ENCODE data around the gene TMEM244.
"Not testable (repeated sequence)": the region's sequence is repeated elsewhere in the genome, so short reads cannot be mapped to it uniquely, and the experiment has no call there.

TMEM244 gene

DNA sequence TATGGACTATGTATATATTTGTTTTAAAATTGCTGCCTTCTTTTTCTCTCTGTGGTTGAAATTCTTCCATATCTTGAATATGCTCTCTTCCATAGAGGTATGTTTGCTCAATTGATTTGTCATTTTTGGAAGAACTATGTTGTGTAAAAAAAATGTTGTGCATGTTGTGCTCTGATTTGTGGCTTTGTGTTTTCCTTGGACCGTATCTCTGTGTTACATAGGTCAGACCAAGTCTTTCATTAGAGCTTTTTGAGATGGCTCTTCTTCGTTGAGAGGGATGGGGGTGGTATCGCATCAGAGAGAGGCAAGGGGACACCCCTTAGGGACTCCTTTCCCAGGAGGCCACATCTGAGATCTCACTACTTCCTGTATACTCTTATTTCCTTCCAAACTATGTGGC, 43.8 kb downstream of the TMEM244 start:
- no peak for DNase-seq

DNA sequence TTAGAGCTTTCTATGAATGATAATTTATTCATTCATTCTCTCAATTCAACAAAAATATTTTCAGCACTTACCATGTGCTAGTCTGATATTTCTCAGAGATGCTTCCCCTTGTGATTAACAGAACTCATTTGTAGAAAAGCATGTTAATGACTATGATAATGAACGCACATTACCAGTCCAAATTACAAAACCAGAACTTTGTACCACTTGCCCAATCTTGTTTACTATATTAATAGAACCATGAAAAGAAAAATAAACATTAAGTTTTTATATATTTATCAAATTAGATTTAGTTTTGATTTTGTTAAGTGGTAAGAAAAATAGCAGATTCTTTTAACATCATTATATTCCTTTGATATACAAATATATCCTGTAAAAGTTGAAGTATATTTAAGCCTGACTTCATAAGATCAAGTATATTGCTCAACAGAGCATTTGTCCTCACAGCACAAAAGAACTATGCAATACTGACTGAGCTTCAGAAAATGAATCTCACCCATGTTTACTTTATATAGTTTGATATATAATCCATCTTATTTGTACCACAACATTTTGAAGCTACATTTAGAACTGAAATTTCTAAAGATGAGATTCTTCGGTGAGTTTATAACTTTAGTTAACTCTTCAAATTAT, 48.9 kb downstream of the TMEM244 start:
- DNase-seq, result no peak

DNA sequence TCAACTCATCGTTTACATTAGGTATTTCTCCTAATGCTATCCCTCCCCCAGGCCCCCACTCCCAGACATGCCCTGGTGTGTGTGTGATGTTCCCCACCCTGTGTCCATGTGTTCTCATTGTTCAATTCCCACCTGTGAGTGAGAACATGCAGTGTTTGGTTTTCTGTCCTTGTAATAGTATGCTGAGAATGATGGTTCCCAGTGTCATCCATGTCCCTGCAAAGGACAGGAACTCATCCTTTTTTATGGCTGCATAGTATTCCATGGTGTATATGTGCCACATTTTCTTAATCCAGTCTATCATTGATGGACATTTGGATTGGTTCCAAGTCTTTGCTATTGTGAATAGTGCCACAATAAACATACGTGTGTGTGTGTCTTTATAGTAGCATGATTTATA, 54.0 kb downstream of the TMEM244 start:
- not testable (repeated sequence) for DNase-seq

DNA sequence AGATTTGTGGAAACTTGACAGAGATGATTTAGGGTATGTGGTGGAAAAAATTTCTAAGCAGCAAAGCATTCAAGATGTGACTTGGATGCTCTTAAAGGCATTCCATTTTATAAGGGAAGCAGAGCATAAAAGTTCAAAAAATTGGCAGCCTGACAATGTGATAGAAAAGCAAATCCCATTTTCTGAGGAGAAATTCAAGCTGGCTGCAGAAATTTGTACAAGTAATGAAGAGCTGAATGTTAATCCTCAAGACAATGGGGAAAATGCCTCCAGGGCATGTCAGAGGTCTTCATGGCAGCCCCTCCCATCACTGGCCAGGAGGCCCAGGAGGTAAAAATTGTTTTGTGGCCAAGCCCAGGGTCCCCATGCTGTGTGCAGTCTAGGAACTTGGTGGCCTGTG, 58.2 kb downstream of the TMEM244 start:
- DNase-seq, result not testable (repeated sequence)

DNA sequence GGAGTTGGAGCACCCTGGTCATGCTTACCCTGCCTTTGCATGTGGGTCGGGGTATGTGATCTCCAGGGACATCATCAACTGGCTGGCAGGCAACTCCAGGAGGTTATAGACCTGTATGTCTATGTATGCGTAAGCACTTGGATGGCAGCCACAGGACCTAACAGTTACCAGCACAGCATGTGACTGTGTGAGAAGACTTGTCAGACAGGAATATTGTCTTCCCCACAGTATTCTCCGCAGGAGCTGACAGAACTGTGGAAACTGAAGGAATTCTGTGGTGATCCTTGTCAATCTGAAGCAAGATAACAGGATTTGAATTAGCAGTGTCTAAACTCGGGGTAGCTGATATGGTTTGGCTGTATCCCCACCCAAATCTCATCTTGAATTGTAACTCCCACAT, 59.2 kb downstream of the TMEM244 start:
- DNase-seq, result no peak

DNA sequence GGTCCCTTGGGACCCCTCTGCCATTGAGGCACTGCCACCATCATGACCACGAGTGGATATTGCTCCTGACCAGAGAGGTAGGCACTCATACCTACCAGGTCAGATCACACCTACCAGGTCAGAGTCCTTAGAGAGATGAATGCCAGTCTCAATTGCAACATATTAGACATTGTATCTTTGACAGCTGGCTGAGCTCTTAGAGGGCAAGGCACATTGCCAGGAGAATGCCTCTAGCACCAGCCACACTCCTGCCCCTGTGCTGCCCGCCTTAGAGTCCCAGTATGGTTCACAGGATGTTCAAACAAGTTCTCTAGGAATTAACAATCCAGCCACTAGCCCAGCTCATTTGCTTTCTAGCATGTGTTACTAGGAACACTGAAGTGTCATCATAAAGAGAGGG, 65.9 kb downstream of the TMEM244 start:
- no peak for DNase-seq

DNA sequence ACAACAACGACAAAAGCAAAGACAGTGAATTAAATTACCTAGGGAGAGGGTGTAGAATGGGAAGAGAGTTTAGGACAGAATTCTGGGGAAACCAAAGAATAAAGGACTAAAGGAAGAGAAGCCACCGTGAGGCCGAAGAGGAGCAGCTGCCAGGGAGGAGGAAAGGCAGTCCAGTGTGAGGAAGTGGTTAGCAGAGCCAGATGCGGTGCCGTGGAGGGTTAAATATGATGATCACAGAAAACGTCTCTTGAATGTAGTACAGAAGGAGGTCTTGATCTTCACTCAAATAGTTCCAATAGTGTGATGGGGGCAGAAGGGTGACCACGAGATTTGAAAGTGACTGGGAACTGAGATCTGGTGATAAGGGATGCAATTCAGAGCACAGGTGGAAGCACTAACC, 67.7 kb downstream of the TMEM244 start:
- DNase-seq, result no peak

DNA sequence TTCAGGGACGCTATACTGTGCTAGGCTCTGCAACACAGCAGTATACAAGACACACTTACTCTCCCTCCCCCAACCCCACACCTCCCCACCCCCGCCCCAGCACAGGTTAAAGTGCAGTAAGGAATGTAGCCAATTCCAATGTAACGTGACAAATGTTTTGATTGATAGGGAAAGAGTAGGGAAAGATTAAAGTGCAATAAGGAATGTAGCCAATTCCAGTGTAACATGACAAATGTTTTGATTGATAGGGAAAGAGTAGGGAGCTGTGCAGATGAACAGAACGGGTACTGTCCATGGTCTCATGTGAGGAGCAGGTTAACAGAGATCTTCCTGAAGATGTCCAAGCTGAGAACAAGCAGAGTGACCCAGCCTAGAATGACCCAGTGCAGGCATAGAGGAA, 69.1 kb downstream of the TMEM244 start:
- no peak for DNase-seq

DNA sequence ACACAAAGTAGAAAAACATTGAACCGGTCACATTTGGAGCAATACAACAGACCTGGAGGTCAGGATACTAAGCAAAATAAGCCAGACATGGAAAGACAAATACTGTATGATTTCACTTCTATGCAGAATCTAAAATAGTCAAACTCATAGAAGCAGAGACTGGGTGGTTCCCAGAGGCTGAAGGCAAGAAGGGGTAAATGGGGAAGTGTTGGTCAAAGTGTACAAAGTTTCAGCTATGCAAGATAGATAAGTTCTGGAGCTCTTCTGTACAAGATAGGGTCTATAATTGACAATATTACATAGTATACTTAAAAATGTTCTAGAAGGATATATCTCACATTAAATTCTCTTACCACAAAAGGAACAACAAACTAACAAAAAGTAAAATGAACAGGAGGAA, 70.3 kb downstream of the TMEM244 start:
- DNase-seq, result no peak

DNA sequence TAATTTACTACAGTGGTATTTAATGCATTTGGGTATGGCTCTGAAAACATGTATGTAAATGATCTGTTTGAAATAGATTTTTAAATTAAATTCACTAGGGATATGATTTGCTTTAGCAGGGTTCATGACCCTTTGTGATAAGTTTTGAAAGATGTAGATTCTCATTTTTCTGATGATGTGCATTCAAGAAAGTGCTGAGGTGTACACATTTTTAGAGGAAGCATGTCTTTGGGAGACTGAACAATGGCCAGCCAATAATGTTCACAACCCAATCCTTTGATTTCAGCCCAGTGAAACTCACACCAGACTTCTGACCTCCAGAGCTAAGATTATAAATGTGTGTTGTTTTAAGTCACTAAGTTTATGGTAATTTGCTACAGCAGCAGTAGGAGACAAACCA, 71.1 kb downstream of the TMEM244 start:
- no peak for DNase-seq

DNA sequence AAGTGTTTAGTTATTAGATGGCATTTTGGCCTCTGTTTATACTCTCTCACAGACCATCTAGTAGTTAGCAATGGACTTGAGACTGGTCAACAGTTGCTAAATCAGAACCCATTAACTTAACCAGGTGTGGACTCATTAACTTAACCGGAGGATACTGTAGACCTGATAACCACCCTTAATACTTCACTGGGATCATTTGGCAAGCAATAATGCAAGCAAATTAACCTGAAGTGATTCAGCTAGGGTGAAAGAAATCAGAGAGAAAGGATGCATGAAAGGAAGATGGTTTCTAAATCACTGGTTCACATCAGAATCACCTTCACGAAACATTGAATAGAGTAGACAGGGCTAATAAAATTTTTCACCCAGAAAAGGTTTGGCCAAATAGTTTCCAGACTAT, 73.3 kb downstream of the TMEM244 start:
- no peak for DNase-seq

DNA sequence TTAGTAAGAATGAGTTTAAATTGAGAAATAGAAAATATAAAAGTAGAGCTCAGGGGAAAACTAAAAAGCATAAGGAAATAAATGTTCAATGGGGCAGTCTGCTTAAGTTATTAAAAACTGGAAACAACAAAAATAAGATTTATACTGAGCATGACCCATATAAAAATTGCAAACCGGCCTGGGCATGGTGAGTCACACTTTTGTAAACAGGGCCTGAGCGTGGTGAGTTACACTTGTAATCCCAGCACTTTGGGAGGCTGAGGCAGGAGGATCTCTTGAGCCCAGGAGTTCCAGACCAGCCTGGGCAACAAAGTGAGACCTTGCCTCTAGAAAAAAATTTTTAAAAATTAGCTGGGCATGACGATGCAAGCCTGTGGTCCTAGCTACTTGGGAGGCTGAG, 74.6 kb downstream of the TMEM244 start:
- DNase-seq, result no peak

DNA sequence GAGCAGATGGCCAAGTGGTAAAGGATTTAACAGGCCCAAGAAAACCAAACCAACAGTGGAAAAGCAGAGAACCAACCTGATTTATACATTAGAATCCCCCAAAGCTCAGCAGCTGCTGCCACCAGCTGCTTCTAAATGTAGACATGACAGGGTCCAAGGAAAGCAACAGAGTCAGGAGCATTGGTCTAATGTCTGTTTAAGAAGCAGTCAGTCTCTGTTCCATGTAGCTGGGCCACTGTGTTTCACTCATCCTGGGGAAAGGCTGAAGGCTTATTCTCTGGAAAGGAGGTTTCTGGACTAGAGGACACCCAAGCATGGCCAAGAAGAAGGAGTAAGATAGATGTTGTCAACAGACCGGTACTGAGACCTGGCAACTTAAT, 75.4 kb downstream of the TMEM244 start:
- DNase-seq, result no peak

DNA sequence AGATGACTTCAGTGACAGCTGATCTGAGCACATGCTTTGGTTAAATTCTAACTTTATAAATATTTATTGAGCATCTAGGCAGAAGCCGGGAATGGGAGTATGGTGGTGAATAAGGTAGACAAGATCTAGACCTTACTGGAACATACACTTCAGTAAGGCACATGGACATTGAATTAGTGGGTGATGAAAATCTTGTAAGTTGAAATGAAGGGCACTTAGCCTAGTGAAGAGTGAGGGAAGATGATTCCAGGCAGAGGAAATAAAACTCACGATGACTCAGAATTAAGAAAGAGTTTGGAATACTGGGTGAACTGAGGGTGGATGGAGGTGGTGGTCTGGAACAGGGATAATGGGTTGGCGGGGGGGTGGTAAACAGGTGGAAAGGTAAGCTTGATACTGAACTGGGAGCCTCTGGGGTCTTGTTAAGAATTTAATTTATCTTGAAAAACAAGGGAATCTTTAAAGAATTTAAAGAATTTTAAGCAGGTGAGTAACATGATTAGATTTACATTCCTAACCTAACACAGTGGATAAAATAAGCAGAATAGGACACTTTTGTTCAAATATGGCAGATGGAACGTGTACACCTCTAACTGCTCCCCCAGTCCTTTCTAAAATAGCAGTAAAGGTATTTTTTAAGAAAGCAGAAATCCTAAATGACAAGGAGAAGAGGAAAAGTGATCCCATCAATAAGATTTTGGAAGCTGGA, 75.9 kb downstream of the TMEM244 start:
- no peak for DNase-seq
